Medulla oblongata (tissue), 1 donor: ENCODE measurements around the gene AIPL1.

Source experiments
- DNase-seq: peaks from one replicate; pipeline ENCODE4 v3.0.0-alpha.2; 2015; ENCODE audit errors: extremely low spot score

The AIPL1 gene

GRCh38 chr17:6420173-6420641 is 14.7 kb downstream of the AIPL1 start:
- no peak for DNase-seq

- no peak for DNase-seq
Observed at GRCh38 chr17:6415616-6416015, 19.3 kb downstream of the AIPL1 start.

GRCh38 chr17:6413065-6413464 is 21.9 kb downstream of the AIPL1 start:
- peak; percentile 59 for DNase-seq

- DNase-seq, result no peak
Observed at GRCh38 chr17:6408735-6409134, 26.2 kb downstream of the AIPL1 start.

GRCh38 chr17:6408276-6408675 is 26.6 kb downstream of the AIPL1 start:
- DNase-seq, result no peak

GRCh38 chr17:6402258-6402657 is 32.7 kb downstream of the AIPL1 start:
- DNase-seq, result no peak

GRCh38 chr17:6398955-6399354 is 36.0 kb downstream of the AIPL1 start:
- DNase-seq, result no peak

- no peak for DNase-seq
Observed at GRCh38 chr17:6394055-6394606, 40.8 kb downstream of the AIPL1 start.

- no peak for DNase-seq
Observed at GRCh38 chr17:6393351-6393952, 41.5 kb downstream of the AIPL1 start.

GRCh38 chr17:6392609-6393350 is 42.1 kb downstream of the AIPL1 start:
- DNase-seq, result no peak

GRCh38 chr17:6388416-6388815 is 46.5 kb downstream of the AIPL1 start:
- DNase-seq, result no peak

- DNase-seq, result no peak
Observed at GRCh38 chr17:6387858-6388257, 47.1 kb downstream of the AIPL1 start.

- no peak for DNase-seq
Observed at GRCh38 chr17:6387442-6387841, 47.5 kb downstream of the AIPL1 start.

- no peak for DNase-seq
Observed at GRCh38 chr17:6386041-6386630, 48.8 kb downstream of the AIPL1 start.

GRCh38 chr17:6384481-6384880 is 50.4 kb downstream of the AIPL1 start:
- DNase-seq, result no peak

- no peak for DNase-seq
Observed at GRCh38 chr17:6381526-6382465, 53.1 kb downstream of the AIPL1 start.

- no peak for DNase-seq
Observed at GRCh38 chr17:6380915-6381438, 53.9 kb downstream of the AIPL1 start.

- DNase-seq, result no peak
Observed at GRCh38 chr17:6377906-6378305, 57.0 kb downstream of the AIPL1 start.

- DNase-seq, result no peak
Observed at GRCh38 chr17:6376931-6377361, 58.0 kb downstream of the AIPL1 start.

- no peak for DNase-seq
Observed at GRCh38 chr17:6374761-6375312, 60.1 kb downstream of the AIPL1 start.

- DNase-seq, result no peak
Observed at GRCh38 chr17:6374271-6374691, 60.6 kb downstream of the AIPL1 start.
